ENCODE results near the gene ERRFI1.

- TF ChIP-seq CTCF (IDR thresholded peaks at IDR 0.05; ENCODE audit: low read depth, low read length, missing input control) (no peak), MAX (IDR thresholded peaks at IDR 0.05) (no peak), ZBTB33 (IDR thresholded peaks at IDR 0.05) (no peak), RAD21 (IDR thresholded peaks at IDR 0.05) (no peak)
- TF ChIP-seq, protein P1, sequence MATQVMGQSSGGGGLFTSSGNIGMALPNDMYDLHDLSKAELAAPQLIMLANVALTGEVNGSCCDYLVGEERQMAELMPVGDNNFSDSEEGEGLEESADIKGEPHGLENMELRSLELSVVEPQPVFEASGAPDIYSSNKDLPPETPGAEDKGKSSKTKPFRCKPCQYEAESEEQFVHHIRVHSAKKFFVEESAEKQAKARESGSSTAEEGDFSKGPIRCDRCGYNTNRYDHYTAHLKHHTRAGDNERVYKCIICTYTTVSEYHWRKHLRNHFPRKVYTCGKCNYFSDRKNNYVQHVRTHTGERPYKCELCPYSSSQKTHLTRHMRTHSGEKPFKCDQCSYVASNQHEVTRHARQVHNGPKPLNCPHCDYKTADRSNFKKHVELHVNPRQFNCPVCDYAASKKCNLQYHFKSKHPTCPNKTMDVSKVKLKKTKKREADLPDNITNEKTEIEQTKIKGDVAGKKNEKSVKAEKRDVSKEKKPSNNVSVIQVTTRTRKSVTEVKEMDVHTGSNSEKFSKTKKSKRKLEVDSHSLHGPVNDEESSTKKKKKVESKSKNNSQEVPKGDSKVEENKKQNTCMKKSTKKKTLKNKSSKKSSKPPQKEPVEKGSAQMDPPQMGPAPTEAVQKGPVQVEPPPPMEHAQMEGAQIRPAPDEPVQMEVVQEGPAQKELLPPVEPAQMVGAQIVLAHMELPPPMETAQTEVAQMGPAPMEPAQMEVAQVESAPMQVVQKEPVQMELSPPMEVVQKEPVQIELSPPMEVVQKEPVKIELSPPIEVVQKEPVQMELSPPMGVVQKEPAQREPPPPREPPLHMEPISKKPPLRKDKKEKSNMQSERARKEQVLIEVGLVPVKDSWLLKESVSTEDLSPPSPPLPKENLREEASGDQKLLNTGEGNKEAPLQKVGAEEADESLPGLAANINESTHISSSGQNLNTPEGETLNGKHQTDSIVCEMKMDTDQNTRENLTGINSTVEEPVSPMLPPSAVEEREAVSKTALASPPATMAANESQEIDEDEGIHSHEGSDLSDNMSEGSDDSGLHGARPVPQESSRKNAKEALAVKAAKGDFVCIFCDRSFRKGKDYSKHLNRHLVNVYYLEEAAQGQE (IDR thresholded peaks at IDR 0.05), result no peak
Observed at GRCh38 chr1:8065369-8065768, 39.3 kb upstream of the ERRFI1 start.

All from liver (tissue), 3 donors.